MM.1S (cell line): ENCODE data around the gene LZTFL1.
A peak's percentile ranks its signal among the peaks of the same experiment; 100 is the strongest.

Source experiments
- DNase-seq: peaks from one replicate; pipeline ENCODE4 v3.0.0-alpha.2; 2015
- H2AFZ ChIP-seq: fragments of 300-600 bp; sonication (generic); 2 replicates; pipeline ENCODE4 v1.6.0; 2016; ENCODE audit warnings: antibody characterized with exemption, low read length
- H3F3A ChIP-seq: fragments of 300-600 bp; sonication (generic); 2 replicates; pipeline ENCODE4 v1.6.1; 2016; ENCODE audit warnings: mild to moderate bottlenecking, antibody characterized with exemption, low read length, moderate library complexity, mixed read lengths; ENCODE audit not compliant: insufficient read depth
- H3K27ac ChIP-seq: fragments of 300-600 bp; sonication (generic); 2 replicates; pipeline ENCODE4 v1.5.1; 2016; ENCODE audit warnings: mild to moderate bottlenecking, low read length
- H3K27me3 ChIP-seq: fragments of 300-600 bp; sonication (generic); replicated peaks from 2 replicates; pipeline ENCODE4 v1.6.0; 2016; ENCODE audit warnings: low read length; ENCODE audit not compliant: insufficient read depth
- H3K36me3 ChIP-seq: fragments of 300-600 bp; sonication (generic); replicated peaks from 2 replicates; pipeline ENCODE4 v1.6.1; 2016; ENCODE audit warnings: mild to moderate bottlenecking, low read length, mixed read lengths; ENCODE audit not compliant: insufficient read depth
- H3K4me1 ChIP-seq: fragments of 300-600 bp; sonication (generic); 2 replicates; pipeline ENCODE4 v1.6.1; 2016; ENCODE audit warnings: low read length, mixed read lengths
- H3K4me2 ChIP-seq: fragments of 300-600 bp; sonication (generic); 2 replicates; pipeline ENCODE4 v1.6.0; 2016; ENCODE audit warnings: low read depth, low read length
- H3K4me3 ChIP-seq: fragments of 300-600 bp; sonication (generic); 2 replicates; pipeline ENCODE4 v1.5.1; 2016; ENCODE audit warnings: low read length, mixed read lengths
- H3K79me2 ChIP-seq: fragments of 300-600 bp; sonication (generic); 2 replicates; pipeline ENCODE4 v1.6.1; 2016; ENCODE audit warnings: mixed run types, low read length, mixed read lengths
- H3K9ac ChIP-seq: fragments of 300-600 bp; sonication (generic); 2 replicates; pipeline ENCODE4 v1.6.1; 2016; ENCODE audit warnings: low read length, mixed read lengths
- H3K9me2 ChIP-seq: fragments of 300-600 bp; sonication (generic); replicated peaks from 2 replicates; pipeline ENCODE4 v1.6.1; 2016; ENCODE audit warnings: mild to moderate bottlenecking, low read length, mixed read lengths; ENCODE audit not compliant: insufficient read depth
- H3K9me3 ChIP-seq: fragments of 300-600 bp; sonication (generic); replicated peaks from 2 replicates; pipeline ENCODE4 v1.6.1; 2016; ENCODE audit warnings: mild to moderate bottlenecking, low read length, mixed read lengths; ENCODE audit not compliant: insufficient read depth
- H4K20me1 ChIP-seq: fragments of 300-600 bp; sonication (generic); 2 replicates; pipeline ENCODE4 v1.6.1; 2016; ENCODE audit warnings: mild to moderate bottlenecking, low read length, moderate library complexity, mixed read lengths; ENCODE audit not compliant: insufficient read depth
- EZH2 ChIP-seq: fragments of 300-600 bp; sonication (generic); optimal IDR thresholded peaks from 2 replicates; pipeline ENCODE3; 2017; ENCODE audit warnings: low read depth, mild to moderate bottlenecking, antibody characterized with exemption, low read length, mixed read lengths
- EZH2phosphoT487 ChIP-seq: fragments of 300-600 bp; sonication (generic); IDR thresholded peaks from 2 replicates; pipeline ENCODE4 v1.6.1; 2018; ENCODE audit warnings: antibody characterized with exemption, low read length
- TF ChIP-seq, protein P1 (sequence below): fragments of 300-600 bp; sonication (generic); IDR thresholded peaks from 2 replicates; pipeline ENCODE4 v1.5.1; 2016; ENCODE audit warnings: antibody characterized with exemption, low read length, mixed read lengths

The LZTFL1 gene

DNA sequence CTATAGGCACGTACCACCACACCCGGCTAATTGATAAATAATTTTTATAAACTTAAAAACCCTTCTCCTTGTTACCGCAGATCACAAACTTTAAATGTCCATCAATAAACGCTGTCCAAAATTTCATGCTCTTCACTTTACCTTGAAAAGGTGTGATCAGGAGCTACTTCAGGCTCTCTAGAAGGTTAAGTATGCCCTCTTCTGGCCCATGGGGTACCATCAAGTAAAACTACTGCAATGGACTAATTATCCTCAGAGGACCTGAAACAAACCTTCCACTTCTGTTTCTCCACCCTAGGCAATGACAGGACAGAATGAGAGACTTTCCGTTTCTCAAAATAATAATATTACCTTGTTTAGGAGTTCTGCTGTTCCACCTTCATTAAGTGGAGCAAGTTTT, 9.2 kb downstream of the LZTFL1 start:
- Histone ChIP-seq H3F3A (no peaks in the 10 kb centered on the region), H3K36me3 (no peaks in the 10 kb centered on the region), H4K20me1 (no peaks in the 10 kb centered on the region), H3K4me2 (no peak overlapping the region), H3K4me3 (no peak overlapping the region), H2AFZ (no peak overlapping the region), H3K9ac (no peak overlapping the region), H3K27me3 (no peaks in the 10 kb centered on the region), H3K9me2 (no peaks in the 10 kb centered on the region), H3K79me2 (no peaks in the 10 kb centered on the region), H3K9me3 (no peaks in the 10 kb centered on the region), H3K4me1 (no peaks in the 10 kb centered on the region), H3K27ac (no peak overlapping the region)
- TF ChIP-seq, protein P1, sequence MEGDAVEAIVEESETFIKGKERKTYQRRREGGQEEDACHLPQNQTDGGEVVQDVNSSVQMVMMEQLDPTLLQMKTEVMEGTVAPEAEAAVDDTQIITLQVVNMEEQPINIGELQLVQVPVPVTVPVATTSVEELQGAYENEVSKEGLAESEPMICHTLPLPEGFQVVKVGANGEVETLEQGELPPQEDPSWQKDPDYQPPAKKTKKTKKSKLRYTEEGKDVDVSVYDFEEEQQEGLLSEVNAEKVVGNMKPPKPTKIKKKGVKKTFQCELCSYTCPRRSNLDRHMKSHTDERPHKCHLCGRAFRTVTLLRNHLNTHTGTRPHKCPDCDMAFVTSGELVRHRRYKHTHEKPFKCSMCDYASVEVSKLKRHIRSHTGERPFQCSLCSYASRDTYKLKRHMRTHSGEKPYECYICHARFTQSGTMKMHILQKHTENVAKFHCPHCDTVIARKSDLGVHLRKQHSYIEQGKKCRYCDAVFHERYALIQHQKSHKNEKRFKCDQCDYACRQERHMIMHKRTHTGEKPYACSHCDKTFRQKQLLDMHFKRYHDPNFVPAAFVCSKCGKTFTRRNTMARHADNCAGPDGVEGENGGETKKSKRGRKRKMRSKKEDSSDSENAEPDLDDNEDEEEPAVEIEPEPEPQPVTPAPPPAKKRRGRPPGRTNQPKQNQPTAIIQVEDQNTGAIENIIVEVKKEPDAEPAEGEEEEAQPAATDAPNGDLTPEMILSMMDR: peak; percentile 37; the same call in 1 of the 2 replicates
- no peak for TF ChIP-seq EZH2
- TF ChIP-seq EZH2phosphoT487: no peak
- no peak for DNase-seq

GRCh38 chr3:45830121-45830520, 11.8 kb downstream of the LZTFL1 start:
- Histone ChIP-seq H3K27me3 (no peaks in the 10 kb centered on the region), H3K9ac (no peak overlapping the region), H3K4me1 (no peaks in the 10 kb centered on the region), H3K4me2 (no peak overlapping the region), H3F3A (no peaks in the 10 kb centered on the region), H3K79me2 (no peaks in the 10 kb centered on the region), H4K20me1 (no peaks in the 10 kb centered on the region), H3K36me3 (no peaks in the 10 kb centered on the region; the same call in 1 of the 2 replicates), H2AFZ (no peak overlapping the region), H3K4me3 (no peak overlapping the region), H3K9me2 (no peaks in the 10 kb centered on the region), H3K27ac (no peak overlapping the region), H3K9me3 (no peaks in the 10 kb centered on the region)
- DNase-seq: no peak
- TF ChIP-seq, protein P1: no peak
- TF ChIP-seq EZH2phosphoT487 (no peak), EZH2 (no peak)

DNA sequence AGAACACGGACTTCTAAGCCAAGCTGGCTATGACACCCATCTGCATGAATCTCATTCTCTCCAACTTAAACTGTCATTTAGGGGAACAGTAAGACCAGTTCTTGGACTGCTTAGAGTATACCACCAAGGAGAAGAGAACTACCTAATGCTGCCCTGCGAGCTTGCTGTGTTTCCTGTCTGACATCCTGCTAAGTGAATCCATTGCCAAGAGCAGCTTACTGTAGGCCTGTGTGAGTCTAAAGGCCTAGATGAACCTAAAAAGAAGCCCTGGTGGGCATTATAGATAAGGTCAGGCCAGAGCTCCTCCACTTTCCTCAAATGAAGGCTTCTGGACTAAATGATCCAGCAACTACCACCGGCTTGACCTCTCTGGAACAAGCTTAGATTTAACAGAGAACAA, 15.0 kb downstream of the LZTFL1 start:
- H4K20me1 ChIP-seq: no peaks in the 10 kb centered on the region

More for the DNA sequence above, 15.0 kb downstream of the LZTFL1 start:
- no peak overlapping the region for H3K27ac ChIP-seq
- H2AFZ ChIP-seq: no peak overlapping the region
- no peak for DNase-seq
- no peaks in the 10 kb centered on the region for H3K79me2 ChIP-seq
- H3K9ac ChIP-seq: no peak overlapping the region
- no peak for TF ChIP-seq EZH2phosphoT487
- no peak for TF ChIP-seq EZH2
- TF ChIP-seq, protein P1: no peak
- H3K4me1 ChIP-seq: no peaks in the 10 kb centered on the region
- no peaks in the 10 kb centered on the region for H3F3A ChIP-seq
- H3K9me2 ChIP-seq: no peaks in the 10 kb centered on the region
- no peaks in the 10 kb centered on the region; the same call in 1 of the 2 replicates for H3K36me3 ChIP-seq
- H3K9me3 ChIP-seq: no peaks in the 10 kb centered on the region
- no peak overlapping the region for H3K4me3 ChIP-seq
- H3K27me3 ChIP-seq: no peaks in the 10 kb centered on the region
- no peak overlapping the region for H3K4me2 ChIP-seq
